Gastrocnemius medialis (tissue), 4 donors: ENCODE data around the gene ATOX1.

Experiments
- CTCF ChIP-seq, 5 experiments: fragments of 450-650 bp in 3 of 5; fragments of 200-600 bp in 2 of 5; sonication (generic) in 2 of 5; IDR thresholded peaks in 4 of 5; conservative IDR thresholded peaks in 1 of 5; 1 replicate in 4 of 5; 2 replicates in 1 of 5; pipeline ENCODE4 v1.5.1; 2016 to 2019; ENCODE audit warnings: antibody characterized with exemption in 5 of 5, mild to moderate bottlenecking in 3 of 5, moderate library complexity in 3 of 5
- POLR2A ChIP-seq, 2 donors: fragments of 450-650 bp; IDR thresholded peaks; one replicate each; pipeline ENCODE4 v1.6.1; 2017; ENCODE audit warnings: antibody characterized with exemption in 2 of 2, mild to moderate bottlenecking in 2 of 2, moderate library complexity in 2 of 2

- TF ChIP-seq POLR2A (IDR thresholded peaks at IDR 0.05) (no peak), CTCF (IDR thresholded peaks at IDR 0.05 in 4 of 5, conservative IDR thresholded peaks at IDR 0.05 in 1 of 5) (no peak)
Observed at GRCh38 chr5:151722546-151722945, 35.9 kb downstream of the ATOX1 start.
